ENCODE data around the gene ANKRD12.
"Not testable (repeated sequence)": the region's sequence is repeated elsewhere in the genome, so short reads cannot be mapped to it uniquely, and the experiment has no call there.

ANKRD12 gene

DNA sequence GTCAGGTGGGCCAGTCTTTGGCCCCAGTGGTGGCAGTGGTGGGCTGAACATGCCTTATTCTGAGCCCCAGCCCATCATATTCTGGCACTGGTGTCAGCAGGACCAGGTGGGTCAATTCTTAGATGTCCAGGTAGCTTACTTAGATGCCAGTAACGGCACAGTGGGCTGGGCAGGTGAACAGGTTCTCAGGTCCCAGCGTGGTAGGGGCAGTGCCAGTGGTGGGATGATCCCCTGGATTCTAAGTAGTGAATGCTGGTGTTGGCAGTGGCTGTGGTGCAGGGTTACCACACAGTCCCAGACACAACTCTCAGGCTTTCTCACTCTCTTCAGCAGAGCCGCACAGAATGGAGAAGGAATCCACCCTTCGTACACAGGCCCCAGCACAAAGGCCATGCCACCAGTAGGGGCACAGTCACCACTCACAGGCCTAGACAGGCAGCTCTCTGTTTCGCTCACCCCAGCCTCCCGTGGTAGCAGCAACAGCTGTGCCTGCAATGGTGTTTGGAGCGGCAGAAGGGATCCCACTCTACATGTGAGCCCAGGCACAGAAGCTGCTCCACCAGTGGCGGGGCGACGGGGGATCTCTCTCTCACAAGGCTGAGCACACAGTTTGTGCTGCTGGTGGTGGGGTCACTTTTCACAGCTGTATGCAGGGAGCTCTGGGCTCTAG, 97.3 kb downstream of the ANKRD12 start:
- DNase-seq (ENCODE audit: low read depth): no peak

DNA sequence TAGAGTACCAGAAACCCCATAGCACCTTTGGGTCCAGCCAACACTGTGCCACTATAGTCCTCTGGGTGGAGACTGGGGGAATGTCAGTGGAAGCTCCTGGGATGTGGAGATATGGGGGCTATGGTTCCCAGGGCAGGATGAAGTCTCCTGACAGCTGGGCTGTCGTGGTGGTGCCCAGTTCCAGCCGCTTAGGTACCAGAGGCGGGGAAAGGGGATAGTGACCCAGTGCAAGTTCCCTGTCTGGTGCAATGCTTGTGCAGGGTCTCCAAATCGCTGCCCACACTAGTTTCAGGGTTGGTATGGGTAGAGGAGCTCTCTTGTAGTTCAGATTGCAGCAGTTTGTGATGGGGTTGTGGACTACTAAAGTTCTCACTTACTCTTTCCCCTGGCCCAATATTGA, 97.9 kb downstream of the ANKRD12 start:
- DNase-seq (ENCODE audit: low read depth): no peak

DNA sequence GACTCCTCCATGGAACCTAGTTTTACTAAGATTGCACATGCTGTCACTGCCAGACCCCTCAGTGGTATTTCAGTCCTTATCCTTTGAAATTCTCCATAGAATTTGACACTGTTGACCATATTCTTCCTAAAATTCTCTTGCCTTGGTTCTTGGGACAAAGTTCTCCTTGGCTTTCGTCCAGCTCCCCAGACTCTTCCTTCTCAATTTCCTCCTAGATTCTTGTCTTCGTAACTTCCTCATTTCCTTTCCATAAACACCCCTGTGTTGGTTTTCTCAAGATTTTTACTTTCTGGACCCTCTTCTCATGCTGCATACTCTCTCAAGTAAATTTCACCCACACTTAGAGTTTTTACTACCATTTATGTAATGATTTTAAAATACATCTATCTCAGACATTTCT, 101.4 kb downstream of the ANKRD12 start:
- no peak for DNase-seq (ENCODE audit: low read depth)

DNA sequence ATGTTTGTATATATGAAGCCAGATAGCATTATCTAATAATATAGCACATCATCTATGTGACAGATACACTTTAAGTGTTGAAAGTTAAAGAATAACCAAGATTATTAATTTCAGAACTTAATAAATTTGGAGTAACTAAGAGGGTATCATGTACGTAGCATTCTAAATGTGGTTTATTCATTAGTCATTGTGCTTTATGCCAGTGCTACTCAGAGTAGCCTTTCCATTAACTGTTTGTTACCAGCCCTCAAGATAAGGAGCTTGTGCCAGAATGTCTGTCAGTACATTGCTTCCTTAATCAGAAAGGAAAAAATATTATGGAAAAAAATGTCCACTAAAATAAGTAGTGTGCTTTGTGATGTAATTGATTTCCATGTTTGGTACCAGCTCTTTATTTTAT, 103.1 kb downstream of the ANKRD12 start:
- no peak for DNase-seq (ENCODE audit: low read depth)

DNA sequence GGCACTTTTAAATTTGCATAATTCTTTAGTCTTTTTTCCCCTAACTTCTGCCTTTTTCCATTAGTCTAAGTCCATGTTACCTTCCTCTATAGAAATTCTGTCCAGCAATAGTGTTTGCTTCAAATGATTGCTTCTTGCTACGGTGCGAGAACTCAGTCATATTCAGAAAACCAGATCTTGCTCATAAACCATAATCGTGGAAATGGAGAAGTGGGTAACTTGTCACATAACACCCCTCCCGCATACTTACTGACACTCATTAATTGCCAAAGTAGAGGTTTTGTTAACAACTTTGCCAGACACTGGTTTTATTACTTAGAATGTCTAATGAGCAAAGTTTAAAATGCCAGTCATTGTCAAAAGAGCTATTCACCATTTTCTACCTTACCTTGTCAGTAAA, 103.7 kb downstream of the ANKRD12 start:
- DNase-seq (ENCODE audit: low read depth): no peak

DNA sequence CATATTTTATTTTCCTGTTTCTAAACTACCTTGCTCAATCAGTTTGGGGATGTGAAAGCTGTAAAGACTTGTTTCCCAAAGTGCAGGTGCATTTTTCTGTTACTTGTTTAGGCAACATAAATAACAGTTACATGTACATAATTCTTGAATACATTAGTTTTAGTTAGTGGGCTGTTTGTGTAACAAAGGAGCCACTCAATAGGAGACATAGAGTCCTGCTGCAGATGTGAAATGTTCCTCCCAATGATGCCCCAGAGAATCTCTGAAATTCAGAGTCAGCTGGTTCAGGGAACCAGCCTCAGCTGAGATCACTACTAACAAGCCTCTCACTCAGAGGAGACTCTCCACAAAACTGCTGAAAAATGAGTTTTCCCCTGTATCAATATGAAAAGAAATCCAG, 106.4 kb downstream of the ANKRD12 start:
- DNase-seq (ENCODE audit: low read depth): no peak

DNA sequence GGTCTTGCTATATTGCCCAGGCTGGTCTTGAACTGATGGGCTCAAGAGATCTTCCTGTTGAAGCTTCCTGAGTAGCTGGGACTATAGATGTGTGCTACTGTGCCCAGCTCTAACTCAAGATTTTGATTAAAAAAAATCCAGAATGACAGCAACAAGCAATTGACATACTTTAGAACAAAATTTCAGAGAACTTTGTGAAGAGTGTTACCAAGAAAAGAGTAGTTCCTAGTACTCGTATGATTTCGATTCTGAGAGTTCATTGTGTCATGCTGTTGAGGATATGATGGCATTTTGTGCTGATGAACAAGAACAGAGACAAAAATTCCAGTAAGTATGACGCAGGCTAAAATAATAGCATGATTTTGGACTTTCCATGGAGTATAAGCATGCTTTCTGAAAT, 107.8 kb downstream of the ANKRD12 start:
- DNase-seq (ENCODE audit: low read depth): no peak

DNA sequence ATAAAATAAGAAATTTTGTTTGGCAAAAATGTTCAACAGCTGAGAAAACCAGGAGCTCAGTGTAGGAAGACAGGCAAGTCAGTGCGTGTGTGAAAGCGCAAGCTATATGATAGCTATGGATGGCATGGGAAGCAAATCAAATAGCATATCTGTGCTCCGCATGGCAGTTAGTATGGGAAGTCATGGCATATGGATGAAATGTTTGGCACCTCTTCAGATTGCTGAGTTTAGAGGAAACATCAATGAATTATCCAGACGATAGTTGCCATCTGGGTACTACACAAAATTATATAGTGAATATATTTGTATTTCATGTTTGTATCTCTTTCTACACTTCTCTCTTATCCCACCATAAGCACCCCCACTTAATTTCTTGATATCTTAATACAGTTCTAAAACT, 112.1 kb downstream of the ANKRD12 start:
- DNase-seq (ENCODE audit: low read depth): no peak

DNA sequence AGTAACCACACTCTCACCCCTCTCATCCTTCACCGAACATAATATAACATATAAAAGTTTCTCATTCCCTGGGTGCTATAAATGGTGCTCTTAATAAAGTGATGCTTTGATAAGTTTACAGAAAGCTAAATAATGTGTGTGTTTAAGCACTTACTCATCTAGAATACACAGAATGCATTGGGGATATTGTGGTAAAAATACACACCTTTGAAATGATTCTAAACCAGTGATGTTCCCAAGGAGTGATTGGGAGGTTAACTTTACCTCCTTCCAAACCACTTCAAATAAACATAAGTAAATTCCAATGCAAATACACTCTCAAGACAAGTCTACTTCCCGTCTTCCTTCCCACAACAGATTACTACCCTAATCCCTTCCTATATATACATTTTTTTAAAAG, 112.7 kb downstream of the ANKRD12 start:
- no peak for DNase-seq (ENCODE audit: low read depth)

DNA sequence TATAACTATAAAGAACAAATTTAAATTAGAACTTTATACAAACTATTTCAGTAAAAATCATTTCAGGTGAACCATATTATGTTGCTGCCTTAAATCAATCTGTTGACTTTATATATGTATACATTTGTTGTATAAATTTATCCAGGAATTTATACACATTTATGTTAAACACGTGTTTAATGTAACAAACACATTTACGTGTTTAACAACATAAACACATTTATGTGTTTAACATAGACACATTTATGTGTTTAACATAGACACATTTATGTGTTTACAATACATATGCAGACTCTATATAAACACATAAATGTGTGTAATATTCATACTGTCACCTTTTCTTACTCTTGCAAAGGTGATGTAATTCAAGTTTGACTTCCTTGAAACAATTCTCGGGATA, 122.6 kb downstream of the ANKRD12 start:
- DNase-seq (ENCODE audit: low read depth): no peak

DNA sequence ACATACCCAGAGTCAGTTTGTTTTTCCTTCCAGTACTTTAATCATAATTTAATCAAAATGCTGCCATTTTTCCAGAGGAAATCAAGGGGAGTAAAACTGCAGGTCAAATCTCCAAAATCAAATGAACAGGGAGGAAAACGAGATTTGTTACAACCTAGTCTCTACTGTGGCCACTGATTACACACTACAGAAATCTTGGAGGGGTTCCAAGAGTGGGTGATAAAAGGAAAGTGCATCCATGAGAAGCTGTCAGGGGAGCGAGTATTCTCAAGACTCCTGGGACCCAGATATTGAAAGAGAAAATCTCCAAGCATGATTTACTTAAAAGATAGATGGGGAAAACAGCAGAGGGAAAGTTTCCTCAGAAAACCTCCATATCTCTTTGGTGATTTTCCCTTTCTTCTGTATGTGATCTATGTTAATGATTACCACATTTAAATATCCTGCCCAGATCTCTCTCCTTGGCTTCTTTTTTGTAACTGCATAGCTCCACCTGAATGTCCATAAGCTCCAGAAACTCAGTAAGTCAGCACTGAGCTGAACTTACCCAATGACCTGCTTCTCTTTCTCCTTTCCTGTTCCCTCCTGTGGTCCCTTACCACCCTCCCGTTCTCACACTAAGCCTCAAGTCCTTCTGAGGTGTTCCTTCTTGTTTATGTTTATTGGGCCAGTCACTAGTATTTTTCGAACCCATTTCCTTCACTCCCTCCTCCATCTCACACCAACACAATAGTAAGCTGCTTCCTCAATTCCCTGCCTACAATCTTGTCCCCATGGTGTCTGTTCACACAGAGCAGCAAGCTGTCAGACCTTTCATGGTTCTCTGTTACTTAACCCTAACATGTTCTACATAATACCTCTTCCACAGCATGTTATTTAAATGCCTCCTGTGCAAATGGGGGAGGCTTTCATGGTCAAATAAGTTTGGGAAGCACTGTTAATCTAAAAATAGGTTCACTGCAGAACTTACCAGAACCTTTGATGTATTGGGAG, 124.1 kb downstream of the ANKRD12 start:
- DNase-seq (ENCODE audit: low read depth): no peak

DNA sequence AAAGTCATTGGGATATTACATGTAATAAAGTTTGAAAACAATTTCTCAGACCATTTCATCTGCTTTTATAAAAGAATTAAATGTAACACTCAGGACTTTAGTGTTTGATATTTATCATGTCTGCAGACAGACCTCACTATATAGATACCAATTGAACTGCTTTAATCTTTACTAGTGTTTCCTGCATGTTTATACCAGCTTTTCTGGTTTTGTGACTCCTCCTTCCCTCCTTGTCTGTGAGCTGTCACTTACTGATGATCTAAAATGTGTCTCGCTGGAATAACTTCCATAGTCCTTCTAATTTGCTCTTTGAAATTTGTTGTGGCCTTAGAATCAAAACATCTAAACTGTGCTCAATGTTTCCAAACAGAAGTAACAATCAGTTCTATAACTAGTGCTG, 126.7 kb downstream of the ANKRD12 start:
- DNase-seq (ENCODE audit: low read depth): no peak

DNA sequence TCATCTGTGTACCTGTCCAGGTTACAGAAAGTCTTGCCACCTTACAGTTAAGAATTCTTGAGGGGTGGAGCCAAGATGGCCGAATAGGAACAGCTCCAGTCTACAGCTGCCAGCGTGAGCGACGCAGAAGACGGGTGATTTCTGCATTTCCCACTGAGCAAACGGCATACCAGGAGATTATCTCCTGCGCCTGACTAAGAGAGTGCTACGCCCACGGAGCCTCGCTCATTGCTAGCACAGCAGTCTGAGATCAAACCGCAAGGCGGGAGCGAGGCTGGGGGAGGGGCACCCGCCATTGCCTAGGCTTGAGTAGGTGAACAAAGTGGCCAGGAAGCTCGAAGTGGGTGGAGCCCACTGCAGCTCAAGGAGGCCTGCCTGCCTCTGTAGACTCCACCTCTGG, 128.2 kb downstream of the ANKRD12 start:
- not testable (repeated sequence) for DNase-seq (ENCODE audit: low read depth)

DNA sequence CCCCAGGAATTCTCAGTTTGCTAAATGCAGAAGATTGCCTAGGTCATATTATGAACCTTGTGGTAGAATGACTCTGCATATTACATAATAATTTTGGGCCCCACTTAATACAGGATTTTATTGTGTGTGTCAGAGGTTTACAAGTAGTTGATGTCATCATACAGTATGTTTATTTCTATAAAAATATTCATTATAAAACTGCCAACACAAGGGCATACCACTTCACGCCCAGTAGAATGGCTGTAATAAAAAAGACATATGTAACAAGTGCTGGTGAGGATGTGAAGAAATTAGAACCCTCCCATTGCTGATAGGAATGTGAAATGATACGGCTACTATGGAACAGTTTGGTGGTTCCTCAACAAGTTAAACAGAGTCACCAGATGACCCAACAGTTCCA, 136.6 kb downstream of the ANKRD12 start:
- DNase-seq (ENCODE audit: low read depth): no peak

DNA sequence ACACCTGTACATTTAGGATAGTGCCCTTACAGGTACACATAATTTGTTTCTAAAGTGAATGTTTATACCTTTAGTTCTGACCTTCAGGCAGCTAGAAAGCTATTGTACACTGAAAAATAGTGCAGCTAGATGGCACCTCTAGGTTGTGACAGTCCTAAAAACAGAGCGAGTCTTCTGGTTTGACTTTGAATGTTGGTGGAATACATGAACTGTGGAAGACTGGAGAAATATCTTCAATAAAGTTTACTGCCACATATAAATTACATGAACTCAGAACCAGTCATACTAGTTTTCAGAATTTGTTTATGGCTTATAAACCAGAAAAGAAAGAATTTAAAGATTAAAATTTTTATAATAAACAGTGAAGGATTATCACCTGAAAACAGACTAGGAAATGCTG, 139.3 kb downstream of the ANKRD12 start:
- DNase-seq (ENCODE audit: low read depth): no peak

DNA sequence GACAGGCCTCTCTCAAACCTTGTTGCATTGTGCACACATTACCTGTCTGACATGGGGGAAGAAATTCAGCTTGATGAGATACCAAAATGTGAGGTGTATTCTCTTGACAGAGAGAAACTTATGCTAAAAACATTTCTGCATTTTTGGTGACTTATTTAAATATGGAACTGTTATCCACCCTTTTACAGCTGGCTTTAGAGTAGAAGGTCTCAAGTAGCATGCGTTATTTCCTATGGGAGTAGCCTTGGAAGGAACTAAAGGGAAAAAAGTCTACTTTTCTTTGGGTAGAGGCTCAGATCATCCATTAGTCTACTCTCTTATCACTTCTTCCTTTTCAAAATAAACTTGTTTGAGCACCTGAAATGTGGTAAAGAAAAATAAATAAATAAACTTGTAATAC, 141.4 kb downstream of the ANKRD12 start:
- DNase-seq (ENCODE audit: low read depth): no peak

DNA sequence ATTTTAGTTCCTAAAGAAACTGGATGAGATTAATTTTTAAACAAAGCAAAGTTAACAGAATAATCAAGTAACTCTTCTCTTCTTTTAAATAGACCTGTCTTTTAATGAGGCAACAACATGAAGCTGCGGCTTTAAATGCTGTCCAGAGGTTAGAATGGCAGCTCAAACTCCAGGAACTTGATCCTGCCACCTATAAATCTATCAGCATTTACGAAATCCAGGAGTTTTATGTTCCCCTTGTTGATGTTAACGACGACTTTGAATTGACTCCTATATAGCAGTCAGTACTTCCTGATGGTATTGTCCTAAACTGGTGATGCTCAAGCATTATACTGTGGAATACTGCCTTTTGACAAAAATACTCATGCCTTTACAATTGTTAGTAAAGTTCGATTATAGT, 144.3 kb downstream of the ANKRD12 start:
- no peak for DNase-seq (ENCODE audit: low read depth)

DNA sequence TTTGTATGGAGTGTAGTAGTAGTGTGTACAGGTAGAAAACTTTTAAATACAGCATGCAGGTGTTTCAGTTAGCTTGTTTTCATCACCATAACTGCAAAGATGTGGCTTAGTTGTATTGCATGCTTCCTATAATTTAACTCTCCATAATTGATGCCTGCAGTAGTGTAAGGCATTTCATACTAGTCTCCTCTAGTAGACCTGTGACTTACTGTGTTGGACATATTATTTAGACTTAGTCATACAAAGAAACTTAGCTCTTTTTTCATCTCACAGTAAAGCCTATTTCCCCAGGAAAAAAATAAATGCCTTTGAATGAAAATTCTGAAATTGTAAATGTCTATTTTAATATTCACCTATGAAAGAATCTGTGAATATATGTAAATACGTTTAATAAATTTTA, 145.2 kb downstream of the ANKRD12 start:
- no peak for DNase-seq (ENCODE audit: low read depth)

DNA sequence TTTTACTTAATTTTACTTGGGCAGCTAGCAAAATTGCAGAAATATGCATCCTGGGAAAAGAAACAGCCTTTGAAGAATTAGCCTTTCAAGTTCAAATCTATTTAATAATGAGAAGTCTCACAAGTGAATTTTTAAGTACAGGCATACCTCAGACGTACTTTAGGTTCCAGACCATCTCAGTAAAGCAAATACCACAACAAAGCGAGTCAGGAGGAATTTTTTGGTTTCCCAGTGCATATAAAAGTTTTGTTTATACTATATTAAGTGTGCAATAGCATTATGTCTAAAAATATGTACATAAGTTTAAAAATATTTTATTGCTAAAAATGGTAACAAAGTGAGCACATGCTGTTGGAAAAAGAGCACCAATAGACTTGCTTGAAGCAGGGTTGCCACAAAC, 147.2 kb downstream of the ANKRD12 start:
- DNase-seq (ENCODE audit: low read depth): no peak

DNA sequence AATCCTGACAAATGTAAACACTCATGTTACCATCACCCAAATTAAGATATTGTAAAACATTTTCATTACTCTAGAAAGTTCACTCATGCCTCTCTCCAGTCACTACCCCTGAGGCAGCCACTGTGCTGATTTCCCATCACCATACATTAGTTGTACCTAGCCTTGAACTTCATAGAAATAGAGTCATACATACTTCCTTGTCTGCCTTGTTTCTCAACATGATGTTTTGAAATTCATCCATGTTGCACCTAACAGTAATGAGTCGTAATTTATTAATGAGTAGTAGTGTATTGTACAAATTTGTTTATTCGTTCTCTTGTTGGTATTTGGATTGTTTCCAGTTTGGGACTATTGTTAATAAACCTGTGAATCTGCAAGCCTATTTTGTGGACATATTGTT, 149.0 kb downstream of the ANKRD12 start:
- no peak for DNase-seq (ENCODE audit: low read depth)

DNA sequence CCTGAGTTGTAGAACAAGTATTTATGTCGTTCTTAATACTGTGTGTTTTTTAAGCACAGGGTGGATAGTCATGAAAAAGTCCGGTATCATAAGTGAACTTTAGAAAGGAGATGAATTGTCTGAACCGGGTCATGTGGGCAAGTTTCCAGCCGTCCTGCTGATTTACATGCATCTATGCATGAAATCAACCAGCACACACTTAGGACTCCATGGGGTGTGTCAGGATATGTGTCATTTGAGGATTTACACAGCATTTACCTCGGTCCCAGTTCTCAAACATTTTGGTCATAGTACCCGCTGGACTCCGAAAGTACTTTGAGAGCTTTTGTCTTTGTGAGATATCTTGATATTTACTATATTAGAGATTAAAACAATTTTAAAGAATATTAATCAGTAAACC, 150.5 kb downstream of the ANKRD12 start:
- DNase-seq (ENCODE audit: low read depth): no peak

DNA sequence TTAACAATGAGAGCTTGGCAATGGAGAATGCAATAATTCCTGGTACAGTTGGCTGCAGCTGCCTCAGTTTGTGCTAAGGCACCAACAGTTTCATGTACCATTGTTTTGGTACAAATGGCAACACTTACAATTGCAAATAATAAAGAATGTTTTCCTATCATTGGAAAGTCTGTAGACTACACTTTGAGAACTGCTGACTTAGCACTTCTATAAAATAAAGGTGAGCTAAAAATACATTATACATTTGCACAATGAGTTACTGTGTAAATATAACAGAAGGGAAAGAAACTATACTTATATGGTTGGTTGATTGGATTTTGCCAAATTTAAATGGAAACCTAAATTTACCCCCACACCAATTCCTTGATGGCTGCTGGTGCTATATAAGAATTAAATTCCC, 153.1 kb downstream of the ANKRD12 start:
- no peak for DNase-seq (ENCODE audit: low read depth)

DNA sequence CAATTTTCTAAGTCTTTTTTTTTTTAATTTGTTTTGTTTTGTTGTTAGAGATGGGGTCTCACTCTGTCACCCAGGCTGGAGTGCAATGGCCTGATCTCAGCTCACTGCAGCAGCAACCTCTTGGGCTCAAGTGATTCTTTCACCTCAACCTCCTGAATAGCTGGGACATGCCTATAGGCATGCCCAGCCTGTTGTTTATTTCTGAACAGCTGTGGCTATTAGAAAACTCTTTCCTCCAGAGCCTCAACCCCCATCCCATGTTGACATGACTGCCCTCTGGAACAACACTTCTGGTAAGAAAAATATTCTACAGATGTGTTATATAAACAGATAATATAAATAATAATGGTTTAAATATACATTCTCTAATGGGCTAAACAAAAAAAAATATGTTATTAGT, 153.6 kb downstream of the ANKRD12 start:
- DNase-seq (ENCODE audit: low read depth): no peak

DNA sequence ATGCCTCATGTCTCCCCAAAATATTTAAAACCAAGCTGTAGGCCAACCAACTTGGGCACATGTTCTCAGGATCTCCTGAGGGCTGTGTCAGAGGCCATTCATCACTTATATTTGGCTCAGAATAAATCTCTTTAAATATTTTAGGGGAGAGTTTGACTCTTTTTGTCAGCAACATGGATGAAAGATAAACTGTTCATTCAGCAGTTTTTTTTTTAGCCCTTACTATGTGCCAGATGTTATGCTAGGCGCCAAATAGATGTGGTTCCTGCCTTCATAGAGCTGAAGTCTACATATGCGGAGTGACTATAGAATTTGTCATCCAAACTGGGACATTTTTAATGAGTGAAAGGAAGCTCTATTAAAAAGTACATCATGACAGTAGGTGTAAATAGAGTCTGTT, 155.5 kb downstream of the ANKRD12 start:
- no peak for DNase-seq (ENCODE audit: low read depth)

Measured in stimulated activated CD4-positive, alpha-beta T cell treated with anti-CD3 and anti-CD28 coated beads, Interleukin-2, amount 100 ng/mL, for 4 hours (primary cell).